Gastrocnemius medialis (tissue), 4 donors: Measurements from ENCODE around the gene DSG1. TPM values are rescaled to one million over a fixed set of nuclear protein-coding genes. Genes with fewer than 3 reads are reported as not detected.

Source experiments
- ATAC-seq, 2 donors: fragments of 150-250 bp; one replicate each; pipeline ENCODE4 v1.9.1; 2016
- DNase-seq, 2 donors: peaks; one replicate each; pipeline ENCODE4 v3.0.0-alpha.2; 2019
- H3K27ac ChIP-seq, 4 donors: fragments of 200-600 bp; sonication (generic); 1 replicate in 1 of 4; 2 replicates in 3 of 4; pipeline ENCODE4 v1.5.1; 2016 to 2018; ENCODE audit warnings: mild to moderate bottlenecking in 2 of 4, moderate library complexity in 1 of 4
- H3K27me3 ChIP-seq, 3 donors: fragments of 200-600 bp; sonication (generic) in 2 of 3; 1 replicate in 1 of 3; 2 replicates in 2 of 3; pipeline versions ENCODE4 v1.5.1 to v1.6.0; 2016 to 2019; ENCODE audit warnings: mild to moderate bottlenecking in 1 of 3, moderate library complexity in 1 of 3
- H3K36me3 ChIP-seq, 2 donors: fragments of 200-600 bp; sonication (generic) in 1 of 2; one replicate each; pipeline ENCODE4 v1.5.1; 2017 to 2018
- H3K4me1 ChIP-seq, 2 donors: fragments of 200-600 bp; sonication (generic) in 1 of 2; one replicate each; pipeline ENCODE4 v1.5.1; 2016 to 2017; ENCODE audit warnings: mild to moderate bottlenecking in 2 of 2
- H3K4me3 ChIP-seq, 4 donors: fragments of 200-600 bp; sonication (generic) in 3 of 4; 1 replicate in 1 of 4; 2 replicates in 3 of 4; pipeline ENCODE4 v1.5.1; 2016 to 2019; ENCODE audit warnings: mild to moderate bottlenecking in 2 of 4
- H3K9me3 ChIP-seq, 3 donors: fragments of 200-600 bp; sonication (generic) in 2 of 3; 1 replicate in 1 of 3; 2 replicates in 2 of 3; pipeline ENCODE4 v1.5.1; 2016 to 2019
- CTCF ChIP-seq, 5 experiments: fragments of 450-650 bp in 3 of 5; fragments of 200-600 bp in 2 of 5; sonication (generic) in 2 of 5; IDR thresholded peaks in 4 of 5; conservative IDR thresholded peaks in 1 of 5; 1 replicate in 4 of 5; 2 replicates in 1 of 5; pipeline ENCODE4 v1.5.1; 2016 to 2019; ENCODE audit warnings: antibody characterized with exemption in 5 of 5, mild to moderate bottlenecking in 3 of 5, moderate library complexity in 3 of 5
- POLR2A ChIP-seq, 2 donors: fragments of 450-650 bp; IDR thresholded peaks; one replicate each; pipeline ENCODE4 v1.6.1; 2017; ENCODE audit warnings: antibody characterized with exemption in 2 of 2, mild to moderate bottlenecking in 2 of 2, moderate library complexity in 2 of 2
- in situ Hi-C, 4 donors: fragments of 200-750 bp; cut with MboI; loops; one replicate each; pipeline versions ENCODE4 v1.15.0 to v1.8.0; 2017; ENCODE audit warnings: low sequenced_read_pairs in 4 of 4
- intact Hi-C: fragments of 100-400 bp; cut with DNase I; formaldehyde crosslinking; loops from one replicate; pipeline ENCODE4 v1.15.1; 2023; ENCODE audit warnings: low total_unique reads
- total RNA-seq, 4 donors: library from RNA; depleted of rRNA; stranded (reverse); fragments of >200 nt; gene quantifications; one replicate each; pipeline versions ENCODE4 v1.1.0 to v1.2.3, GENCODE V29; 2016

DSG1 gene
- total RNA-seq, result not detected

- no peak for ATAC-seq
- Histone ChIP-seq H3K4me3 (no peak within 1 kb of the TSS), H3K27ac (no peak within 1 kb of the TSS), H3K36me3 (no peaks in the 10 kb centered on the region), H3K4me1 (no peaks in the 10 kb centered on the region), H3K27me3 (no peaks in the 10 kb centered on the region), H3K9me3 (no peaks in the 10 kb centered on the region)
- TF ChIP-seq CTCF (IDR thresholded peaks at IDR 0.05 in 4 of 5, conservative IDR thresholded peaks at IDR 0.05 in 1 of 5), result no peak
- no peak for TF ChIP-seq POLR2A (IDR thresholded peaks at IDR 0.05)
- in situ Hi-C loops (loop anchor here in 1 of 4 donors (25.0 kb wide), 1 partner anchor 106 kb away; no protein-coding TSS in a partner anchor), intact Hi-C loops (no loop called here)
- no peak for DNase-seq
Observed at GRCh38 chr18:31317860-31318259, at the start of gene DSG1. DSG1 (plus strand) TSS chr18:31318160; CDS start chr18:31318301, 141 bp downstream.

- no peak for ATAC-seq
- Histone ChIP-seq H3K27me3 (no peaks in the 10 kb centered on the region), H3K4me3 (no peak overlapping the region), H3K9me3 (no peaks in the 10 kb centered on the region), H3K27ac (no peak overlapping the region), H3K36me3 (no peaks in the 10 kb centered on the region), H3K4me1 (no peaks in the 10 kb centered on the region)
- in situ Hi-C loops (no loop called here), intact Hi-C loops (no loop called here)
- no peak for DNase-seq
- TF ChIP-seq POLR2A (IDR thresholded peaks at IDR 0.05) (no peak), CTCF (IDR thresholded peaks at IDR 0.05 in 4 of 5, conservative IDR thresholded peaks at IDR 0.05 in 1 of 5) (no peak)
Observed at GRCh38 chr18:31268985-31269406, 49.0 kb upstream of the DSG1 start.

GRCh38 chr18:31269566-31269965, 48.4 kb upstream of the DSG1 start:
- in situ Hi-C loops, result no loop called here
- intact Hi-C loops, result no loop called here

GRCh38 chr18:31270578-31270977, 47.4 kb upstream of the DSG1 start:
- no peak for ATAC-seq
- Histone ChIP-seq H3K27ac (no peak overlapping the region), H3K9me3 (no peaks in the 10 kb centered on the region), H3K36me3 (no peaks in the 10 kb centered on the region), H3K27me3 (no peaks in the 10 kb centered on the region), H3K4me1 (no peaks in the 10 kb centered on the region), H3K4me3 (no peak overlapping the region)
- in situ Hi-C loops (no loop called here), intact Hi-C loops (no loop called here)
- no peak for TF ChIP-seq POLR2A (IDR thresholded peaks at IDR 0.05)
- TF ChIP-seq CTCF (IDR thresholded peaks at IDR 0.05 in 4 of 5, conservative IDR thresholded peaks at IDR 0.05 in 1 of 5), result no peak
- DNase-seq, result no peak

More at GRCh38 chr18:31269566-31269965, 48.4 kb upstream of the DSG1 start:
- DNase-seq, result no peak
- ATAC-seq, result no peak
- TF ChIP-seq POLR2A (IDR thresholded peaks at IDR 0.05), result no peak
- TF ChIP-seq CTCF (IDR thresholded peaks at IDR 0.05 in 4 of 5, conservative IDR thresholded peaks at IDR 0.05 in 1 of 5), result no peak
- Histone ChIP-seq H3K9me3 (no peaks in the 10 kb centered on the region), H3K36me3 (no peaks in the 10 kb centered on the region), H3K27ac (no peak overlapping the region), H3K27me3 (no peaks in the 10 kb centered on the region), H3K4me3 (no peak overlapping the region), H3K4me1 (no peaks in the 10 kb centered on the region)
